ENCODE results near the gene FAM20B.

The FAM20B gene

GRCh38 chr1:179043907-179044306 lies 18.2 kb downstream of the FAM20B start:
- Histone ChIP-seq H3K9me3 (no peaks in the 10 kb centered on the region), H3K36me3 (no peaks in the 10 kb centered on the region), H3K4me3 (ENCODE audit: low read depth, low read length) (no peak overlapping the region), H3K27me3 (no peaks in the 10 kb centered on the region), H3K4me1 (peaks cover 2% of the 10 kb centered on the region)
- TF ChIP-seq, protein P1, sequence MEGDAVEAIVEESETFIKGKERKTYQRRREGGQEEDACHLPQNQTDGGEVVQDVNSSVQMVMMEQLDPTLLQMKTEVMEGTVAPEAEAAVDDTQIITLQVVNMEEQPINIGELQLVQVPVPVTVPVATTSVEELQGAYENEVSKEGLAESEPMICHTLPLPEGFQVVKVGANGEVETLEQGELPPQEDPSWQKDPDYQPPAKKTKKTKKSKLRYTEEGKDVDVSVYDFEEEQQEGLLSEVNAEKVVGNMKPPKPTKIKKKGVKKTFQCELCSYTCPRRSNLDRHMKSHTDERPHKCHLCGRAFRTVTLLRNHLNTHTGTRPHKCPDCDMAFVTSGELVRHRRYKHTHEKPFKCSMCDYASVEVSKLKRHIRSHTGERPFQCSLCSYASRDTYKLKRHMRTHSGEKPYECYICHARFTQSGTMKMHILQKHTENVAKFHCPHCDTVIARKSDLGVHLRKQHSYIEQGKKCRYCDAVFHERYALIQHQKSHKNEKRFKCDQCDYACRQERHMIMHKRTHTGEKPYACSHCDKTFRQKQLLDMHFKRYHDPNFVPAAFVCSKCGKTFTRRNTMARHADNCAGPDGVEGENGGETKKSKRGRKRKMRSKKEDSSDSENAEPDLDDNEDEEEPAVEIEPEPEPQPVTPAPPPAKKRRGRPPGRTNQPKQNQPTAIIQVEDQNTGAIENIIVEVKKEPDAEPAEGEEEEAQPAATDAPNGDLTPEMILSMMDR (IDR thresholded peaks at IDR 0.05; ENCODE audit: low read depth, low read length): no peak
- DNase-seq: no peak

DNA sequence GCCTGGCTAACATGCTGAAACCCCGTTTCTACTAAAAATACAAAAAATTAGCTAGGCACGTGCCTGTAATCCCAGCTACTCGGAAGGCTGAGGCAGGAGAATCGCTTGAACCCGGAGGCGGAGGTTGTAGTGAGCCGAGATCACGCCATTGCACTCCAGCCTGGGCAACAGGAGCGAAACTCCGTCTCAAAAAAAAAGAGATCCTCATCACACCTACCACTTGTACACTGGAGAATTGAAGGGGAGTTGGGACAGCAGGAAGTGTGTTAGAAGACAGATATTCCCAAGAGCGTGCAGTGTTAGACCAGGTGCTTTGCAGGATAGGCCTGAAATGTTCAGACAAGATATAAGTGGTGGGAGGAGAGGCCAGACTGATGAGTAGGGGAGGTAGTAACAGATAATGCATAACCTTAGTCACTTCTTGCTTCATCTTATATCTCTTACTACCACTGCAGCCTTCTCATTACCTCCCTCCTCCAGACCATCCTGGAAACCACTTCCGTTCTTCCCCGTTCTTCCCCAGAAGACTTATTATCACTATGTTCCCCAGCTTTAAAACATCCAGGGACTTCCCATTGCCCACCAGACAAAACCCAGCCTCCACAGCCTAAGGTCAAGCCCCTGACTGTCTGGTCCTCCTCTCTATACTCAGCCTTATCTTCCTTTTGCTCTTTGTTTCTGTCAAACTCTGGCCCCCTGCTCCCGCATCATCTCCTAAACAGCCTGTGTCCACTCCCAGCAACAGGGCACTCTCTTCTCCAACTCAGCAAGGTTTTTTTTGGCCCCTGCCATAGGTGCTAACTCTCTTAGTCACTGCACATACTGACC lies 21.3 kb downstream of the FAM20B start:
- Histone ChIP-seq H3K27me3 (no peaks in the 10 kb centered on the region), H3K36me3 (no peaks in the 10 kb centered on the region), H3K4me1 (no peaks in the 10 kb centered on the region), H3K4me3 (ENCODE audit: low read depth, low read length) (no peak overlapping the region), H3K9me3 (no peaks in the 10 kb centered on the region)
- no peak for DNase-seq
- TF ChIP-seq, protein P1 (IDR thresholded peaks at IDR 0.05; ENCODE audit: low read depth, low read length): no peak

GRCh38 chr1:179047636-179047997 lies 21.9 kb downstream of the FAM20B start:
- Histone ChIP-seq H3K36me3 (no peaks in the 10 kb centered on the region), H3K4me1 (no peaks in the 10 kb centered on the region), H3K9me3 (no peaks in the 10 kb centered on the region), H3K27me3 (no peaks in the 10 kb centered on the region), H3K4me3 (ENCODE audit: low read depth, low read length) (no peak overlapping the region)
- TF ChIP-seq, protein P1 (IDR thresholded peaks at IDR 0.05; ENCODE audit: low read depth, low read length): no peak
- DNase-seq: no peak

- no peak overlapping the region for H3K4me3 ChIP-seq (ENCODE audit: low read depth, low read length)
- no peaks in the 10 kb centered on the region for H3K9me3 ChIP-seq
- TF ChIP-seq, protein P1 (IDR thresholded peaks at IDR 0.05; ENCODE audit: low read depth, low read length): no peak
- H3K36me3 ChIP-seq: no peaks in the 10 kb centered on the region
- DNase-seq: no peak
- no peaks in the 10 kb centered on the region for H3K4me1 ChIP-seq
- no peaks in the 10 kb centered on the region for H3K27me3 ChIP-seq
These were observed 22.8 kb downstream of the FAM20B start for GRCh38 chr1:179048339-179049124.

- no peaks in the 10 kb centered on the region for H3K4me1 ChIP-seq
- no peak overlapping the region for H3K4me3 ChIP-seq (ENCODE audit: low read depth, low read length)
- no peak for DNase-seq
- H3K9me3 ChIP-seq: no peaks in the 10 kb centered on the region
- H3K27me3 ChIP-seq: no peaks in the 10 kb centered on the region
- TF ChIP-seq, protein P1 (IDR thresholded peaks at IDR 0.05; ENCODE audit: low read depth, low read length): no peak
- H3K36me3 ChIP-seq: peaks cover 2% of the 10 kb centered on the region; the same call in 1 of the 2 replicates
These were observed 27.1 kb downstream of the FAM20B start for GRCh38 chr1:179052776-179053175.

DNA sequence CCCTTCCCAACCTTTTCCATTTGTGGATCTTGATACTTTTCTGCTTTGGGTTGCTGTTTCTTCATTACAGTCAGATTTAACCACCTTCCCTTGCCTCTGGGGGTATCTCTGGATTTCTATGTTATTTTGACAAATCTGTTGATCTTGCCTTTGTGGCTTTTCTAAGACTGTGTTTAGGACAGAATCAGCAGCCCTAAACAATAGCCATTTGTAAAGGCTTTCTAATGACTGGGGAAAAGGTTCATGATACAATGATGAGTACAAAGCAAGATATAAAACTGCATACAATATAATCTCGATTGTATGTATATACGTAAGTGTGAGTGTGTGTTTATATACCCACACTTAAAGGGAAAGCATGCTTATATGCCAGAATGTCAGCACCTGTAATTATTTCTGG lies 27.8 kb downstream of the FAM20B start:
- TF ChIP-seq, protein P1 (IDR thresholded peaks at IDR 0.05; ENCODE audit: low read depth, low read length): no peak

More for the DNA sequence above, 27.8 kb downstream of the FAM20B start:
- no peak for DNase-seq
- peaks cover 2% of the 10 kb centered on the region; the same call in 1 of the 2 replicates for H3K36me3 ChIP-seq
- no peaks in the 10 kb centered on the region for H3K4me1 ChIP-seq
- H3K4me3 ChIP-seq (ENCODE audit: low read depth, low read length): no peak overlapping the region
- no peaks in the 10 kb centered on the region for H3K9me3 ChIP-seq
- no peaks in the 10 kb centered on the region for H3K27me3 ChIP-seq

Measured in BE2C (cell line).